Heart left ventricle (tissue), 13 donors: Measurements from ENCODE around the gene ST3GAL4.
"Not testable (repeated sequence)": the region's sequence is repeated elsewhere in the genome, so short reads cannot be mapped to it uniquely, and the experiment has no call there.

Experiments
- CTCF ChIP-seq, 12 donors: fragments of 200-600 bp; sonication (generic) in 4 of 12; IDR thresholded peaks; one replicate each; pipeline versions ENCODE4 v1.5.0 to v1.8.0; 2018 to 2022; ENCODE audit warnings: antibody characterized with exemption in 12 of 12, mild to moderate bottlenecking in 5 of 12
- POLR2A ChIP-seq, 2 donors: fragments of 450-650 bp; IDR thresholded peaks; one replicate each; pipeline ENCODE4 v1.6.1; 2017; ENCODE audit warnings: antibody characterized with exemption in 2 of 2, mild to moderate bottlenecking in 2 of 2, moderate library complexity in 2 of 2
- donor health status: ischemic (EF 13 %, LVEDD 7.1; RV severe dilation, severe dysfunction).
- donor health status: DM: no; HTN: yes; CAD: no.
- donor health status: DM: no; HTN: no; CAD: no.
- donor health status: ischemic (EF 25% LVEDD 6.9; RV normal size, moderate dysfunction).
- donor health status: ischemic (EF 25% LVEDD 5.7; RV mildly dilated, moderate dysfunction).
- donor health status: ischemic (EF 35%, LVEDD 5.7; RV mildly dilated, moderate dysfunction).
- donor health status: nonischemic (EF 11% LVEDD 7.7; RV severe dilation, severe dysfunction).
- donor health status: DM: yes; HTN: yes; CAD: no.
- donor health status: PGD.
- donor health status: ischemic (EF 29% LVEDD 5.4; RV normal size, mild dysfunction).
- donor health status: nonischemic (EF 23%, LVEDD 6.1; RV moderate dilation, normal function).

- not testable (repeated sequence) for TF ChIP-seq POLR2A, CTCF (IDR thresholded peaks at IDR 0.05)
These were observed 31.2 kb downstream of the ST3GAL4 start for GRCh38 chr11:126386729-126387071.
